ENCODE measurements around the gene FLOT2. TPM values are rescaled to one million over a fixed set of nuclear protein-coding genes. Genes with fewer than 3 reads are reported as not detected.
"Not testable (repeated sequence)": the region's sequence is repeated elsewhere in the genome, so short reads cannot be mapped to it uniquely, and the experiment has no call there.

The FLOT2 gene
- total RNA-seq, 1 donor: 35.1 TPM

GRCh38 chr17:28839221-28839620 lies 58.3 kb downstream of the FLOT2 start:
- H3K4me2 ChIP-seq (ENCODE audit: insufficient read depth, low read length): no peak overlapping the region
- H3K36me3 ChIP-seq (ENCODE audit: insufficient read depth, low read length): no peaks in the 10 kb centered on the region
- H3K27ac ChIP-seq (ENCODE audit: low read depth, low read length): no peak overlapping the region
- H3K9me3 ChIP-seq (ENCODE audit: low read depth, low read length): no peaks in the 10 kb centered on the region
- H2AFZ ChIP-seq (ENCODE audit: low read length): no peak overlapping the region
- DNase-seq (ENCODE audit: insufficient read length, low spot score, missing footprints): no peak
- H3K4me3 ChIP-seq (ENCODE audit: insufficient read depth, low read length): no peak overlapping the region
- peaks cover 78% of the 10 kb centered on the region for H3K79me2 ChIP-seq (ENCODE audit: insufficient read depth, low read length)
- H3K27me3 ChIP-seq (ENCODE audit: insufficient read depth, low read length): no peaks in the 10 kb centered on the region
- TF ChIP-seq, protein P1, sequence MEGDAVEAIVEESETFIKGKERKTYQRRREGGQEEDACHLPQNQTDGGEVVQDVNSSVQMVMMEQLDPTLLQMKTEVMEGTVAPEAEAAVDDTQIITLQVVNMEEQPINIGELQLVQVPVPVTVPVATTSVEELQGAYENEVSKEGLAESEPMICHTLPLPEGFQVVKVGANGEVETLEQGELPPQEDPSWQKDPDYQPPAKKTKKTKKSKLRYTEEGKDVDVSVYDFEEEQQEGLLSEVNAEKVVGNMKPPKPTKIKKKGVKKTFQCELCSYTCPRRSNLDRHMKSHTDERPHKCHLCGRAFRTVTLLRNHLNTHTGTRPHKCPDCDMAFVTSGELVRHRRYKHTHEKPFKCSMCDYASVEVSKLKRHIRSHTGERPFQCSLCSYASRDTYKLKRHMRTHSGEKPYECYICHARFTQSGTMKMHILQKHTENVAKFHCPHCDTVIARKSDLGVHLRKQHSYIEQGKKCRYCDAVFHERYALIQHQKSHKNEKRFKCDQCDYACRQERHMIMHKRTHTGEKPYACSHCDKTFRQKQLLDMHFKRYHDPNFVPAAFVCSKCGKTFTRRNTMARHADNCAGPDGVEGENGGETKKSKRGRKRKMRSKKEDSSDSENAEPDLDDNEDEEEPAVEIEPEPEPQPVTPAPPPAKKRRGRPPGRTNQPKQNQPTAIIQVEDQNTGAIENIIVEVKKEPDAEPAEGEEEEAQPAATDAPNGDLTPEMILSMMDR (IDR thresholded peaks at IDR 0.05; ENCODE audit: extremely low read depth, low read depth, low read length): no peak
- H3K4me1 ChIP-seq (ENCODE audit: insufficient read depth, low read length): peaks cover 12% of the 10 kb centered on the region
- peaks cover 9% of the 10 kb centered on the region for H4K20me1 ChIP-seq (ENCODE audit: insufficient read depth, low read length)

DNA sequence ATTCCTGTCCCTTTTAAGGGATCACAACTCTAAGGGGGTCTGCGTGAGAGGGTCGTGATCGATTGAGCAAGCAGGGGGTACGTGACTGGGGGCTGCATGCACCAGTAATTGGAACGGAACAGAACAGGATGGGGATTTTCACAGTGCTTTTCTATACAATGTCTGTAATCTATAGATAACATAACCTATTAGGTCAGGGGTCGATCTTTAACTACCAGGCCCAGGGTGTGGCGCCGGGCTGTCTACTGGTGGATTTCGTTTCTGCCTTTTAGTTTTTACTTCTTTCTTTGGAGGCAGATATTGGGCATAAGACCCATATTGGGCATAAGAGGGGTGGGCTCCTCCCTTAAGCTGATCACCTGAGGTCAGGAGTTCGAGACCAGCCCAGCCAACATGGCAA lies 61.0 kb downstream of the FLOT2 start:
- Histone ChIP-seq H3K79me2 (ENCODE audit: insufficient read depth, low read length) (peaks cover 79% of the 10 kb centered on the region), H4K20me1 (ENCODE audit: insufficient read depth, low read length) (peaks cover 16% of the 10 kb centered on the region)
- H2AFZ ChIP-seq (ENCODE audit: low read length); DNase-seq (ENCODE audit: insufficient read length, low spot score, missing footprints); H3K4me3 ChIP-seq (ENCODE audit: insufficient read depth, low read length); H3K4me1 ChIP-seq (ENCODE audit: insufficient read depth, low read length); H3K9me3 ChIP-seq (ENCODE audit: low read depth, low read length); H3K27ac ChIP-seq (ENCODE audit: low read depth, low read length); H3K36me3 ChIP-seq (ENCODE audit: insufficient read depth, low read length); H3K27me3 ChIP-seq (ENCODE audit: insufficient read depth, low read length); H3K4me2 ChIP-seq (ENCODE audit: insufficient read depth, low read length): not testable (repeated sequence)

- Histone ChIP-seq H3K4me2 (ENCODE audit: insufficient read depth, low read length) (no peak overlapping the region), H3K79me2 (ENCODE audit: insufficient read depth, low read length) (peaks cover 74% of the 10 kb centered on the region), H3K27me3 (ENCODE audit: insufficient read depth, low read length) (no peaks in the 10 kb centered on the region), H3K4me1 (ENCODE audit: insufficient read depth, low read length) (no peaks in the 10 kb centered on the region), H4K20me1 (ENCODE audit: insufficient read depth, low read length) (peaks cover 9% of the 10 kb centered on the region), H3K27ac (ENCODE audit: low read depth, low read length) (no peak overlapping the region), H3K4me3 (ENCODE audit: insufficient read depth, low read length) (no peak overlapping the region), H2AFZ (ENCODE audit: low read length) (no peak overlapping the region), H3K9me3 (ENCODE audit: low read depth, low read length) (no peaks in the 10 kb centered on the region), H3K36me3 (ENCODE audit: insufficient read depth, low read length) (no peaks in the 10 kb centered on the region)
- no peak for DNase-seq (ENCODE audit: insufficient read length, low spot score, missing footprints)
- TF ChIP-seq, protein P1 (IDR thresholded peaks at IDR 0.05; ENCODE audit: extremely low read depth, low read depth, low read length): no peak
Observed at GRCh38 chr17:28834420-28834819, 63.1 kb downstream of the FLOT2 start.

Small RNAs within 50 kb of the gene (small RNA-seq; reads per million reads assigned to genes)
- gene RF00019: not detected

Other genes with a start within 250 kb of the FLOT2 start
- gene SDF2, start 235.8 kb downstream of the FLOT2 start, total RNA-seq: 37.4 and 40.9 TPM in 2 replicates
- 47.4 and 54.2 TPM in 2 replicates for gene SUPT6H, start 235.5 kb downstream of the FLOT2 start, total RNA-seq
- gene PROCA1, start 185.8 kb downstream of the FLOT2 start, total RNA-seq: 0.36 and 0.88 TPM in 2 replicates
- 176 and 186 TPM in 2 replicates for gene RAB34, start 179.9 kb downstream of the FLOT2 start, total RNA-seq
- 428 and 494 TPM in 2 replicates for gene RPL23A, start 177.7 kb downstream of the FLOT2 start, total RNA-seq
- 3.2 and 4.0 TPM in 2 replicates for gene TLCD1, start 171.5 kb downstream of the FLOT2 start, total RNA-seq
- gene NEK8, start 168.9 kb downstream of the FLOT2 start, total RNA-seq: 6.2 and 7.2 TPM in 2 replicates
- gene TRAF4, start 153.7 kb downstream of the FLOT2 start, total RNA-seq: 36.8 and 47.0 TPM in 2 replicates
- 4.4 and 5.1 TPM in 2 replicates for gene FAM222B, start 54.9 kb downstream of the FLOT2 start, total RNA-seq
- 28.9 and 30.4 TPM in 2 replicates for gene ERAL1, start 42.7 kb downstream of the FLOT2 start, total RNA-seq
- gene DHRS13, start 5.3 kb upstream of the FLOT2 start, total RNA-seq: 4.7 and 6.2 TPM in 2 replicates
- 20.3 and 26.8 TPM in 2 replicates for gene PHF12, start 53.8 kb upstream of the FLOT2 start, total RNA-seq
- gene SEZ6, start 108.3 kb upstream of the FLOT2 start, total RNA-seq: not detected in 2 replicates
- 1.4 and 1.8 TPM in 2 replicates for gene PIPOX, start 145.4 kb upstream of the FLOT2 start, total RNA-seq